Posterior cingulate gyrus (tissue), 11 donors: ENCODE data around the gene ZNF677.

ENCODE experiments used
- DNase-seq, 10 donors: peaks; one replicate each; pipeline versions ENCODE4 v3.0.0 to v3.0.0-alpha.2; 2020 to 2021; ENCODE audit warnings: mixed read lengths in 3 of 10
- intact Hi-C: fragments of 100-400 bp; cut with DNase I; formaldehyde crosslinking; loops from one replicate; pipeline ENCODE4 v1.15.1; 2023

ZNF677 gene

GRCh38 chr19:53195265-53195903 lies 59.3 kb downstream of the ZNF677 start:
- intact Hi-C loops, result loop anchor here (5.0 to 10.0 kb wide), 4 partner anchors 139 to 552 kb away; partner anchors contain the start of gene ZNF845

GRCh38 chr19:53193535-53194222 lies 61.0 kb downstream of the ZNF677 start:
- peak in 1 of 10 donors; percentile 59 for DNase-seq
- intact Hi-C loops, result loop anchor here (1.0 to 10.0 kb wide), 3 partner anchors 34 to 141 kb away; partner anchors contain the start of genes ZNF347 and ZNF845

More at GRCh38 chr19:53195265-53195903, 59.3 kb downstream of the ZNF677 start:
- peak in 7 of 10 donors; percentile 46 to 93 (median 76) for DNase-seq

GRCh38 chr19:53192771-53193534 lies 61.7 kb downstream of the ZNF677 start, which contains the start of gene ZNF665:
TSS of gene ZNF665 (minus strand) at chr19:53193358. CDS start at chr19:53182898, 10,460 bp downstream.
- intact Hi-C loops, result loop anchor here (1.0 to 10.0 kb wide), 3 partner anchors 34 to 142 kb away; partner anchors contain the start of genes ZNF347 and ZNF845
- peak; percentile 73 to 98 (median 87) for DNase-seq

GRCh38 chr19:53190253-53190652 lies 64.4 kb downstream of the ZNF677 start:
- no peak for DNase-seq
- intact Hi-C loops, result loop anchor here (5.0 to 10.0 kb wide), 2 partner anchors 113 to 145 kb away; partner anchors contain the start of gene ZNF845

GRCh38 chr19:53189691-53190198 lies 64.9 kb downstream of the ZNF677 start:
- peak in 3 of 10 donors; percentile 27 to 54 (median 35) for DNase-seq
- intact Hi-C loops, result loop anchor here (5.0 to 10.0 kb wide), 3 partner anchors 112 to 225 kb away; partner anchors contain the start of genes ZNF816 and ZNF845
